ENCODE results near the gene WWC2.

Gene WWC2

GRCh38 chr4:183098723-183099536 lies at the start of gene WWC2:
Gene WWC2 (plus strand): TSS chr4:183099257. CDS start chr4:183099492, 235 bp downstream.
- intact Hi-C loops (cut with DNase I): no loop called here
- DNase-seq: peak; percentile 53 to 92 (median 81)

GRCh38 chr4:183053681-183054080 lies 45.4 kb upstream of the WWC2 start:
- intact Hi-C loops (cut with DNase I): no loop called here
- DNase-seq: no peak

GRCh38 chr4:183057255-183057654 lies 41.8 kb upstream of the WWC2 start:
- no peak for DNase-seq
- intact Hi-C loops (cut with DNase I): no loop called here

- DNase-seq: no peak
- intact Hi-C loops (cut with DNase I): no loop called here
These were observed 39.3 kb upstream of the WWC2 start for GRCh38 chr4:183059797-183060196.

GRCh38 chr4:183068502-183068901 lies 30.6 kb upstream of the WWC2 start:
- intact Hi-C loops (cut with DNase I): no loop called here
- DNase-seq: no peak

GRCh38 chr4:183071222-183071621 lies 27.8 kb upstream of the WWC2 start:
- intact Hi-C loops (cut with DNase I): loop anchor here (5.0 to 10.0 kb wide), 3 partner anchors 136 to 334 kb away; no protein-coding TSS in a partner anchor
- DNase-seq: no peak

- intact Hi-C loops (cut with DNase I): loop anchor here (5.0 to 10.0 kb wide), 3 partner anchors 137 to 333 kb away; no protein-coding TSS in a partner anchor
- DNase-seq: no peak
These were observed 26.9 kb upstream of the WWC2 start for GRCh38 chr4:183072176-183072575.

GRCh38 chr4:183073838-183074145 lies 25.3 kb upstream of the WWC2 start:
- intact Hi-C loops (cut with DNase I): loop anchor here (5.0 to 10.0 kb wide), 3 partner anchors 139 to 331 kb away; no protein-coding TSS in a partner anchor
- no peak for DNase-seq

GRCh38 chr4:183074288-183074990 lies 24.6 kb upstream of the WWC2 start:
- no peak for DNase-seq
- intact Hi-C loops (cut with DNase I): loop anchor here (5.0 to 10.0 kb wide), 3 partner anchors 140 to 330 kb away; no protein-coding TSS in a partner anchor

- no peak for DNase-seq
- intact Hi-C loops (cut with DNase I): loop anchor here (10.0 kb wide), 2 partner anchors 144 to 326 kb away; no protein-coding TSS in a partner anchor
These were observed 20.4 kb upstream of the WWC2 start for GRCh38 chr4:183078634-183079033.

- no peak for DNase-seq
- intact Hi-C loops (cut with DNase I): no loop called here
These were observed 18.5 kb upstream of the WWC2 start for GRCh38 chr4:183080372-183081115.

- no peak for DNase-seq
- intact Hi-C loops (cut with DNase I): no loop called here
These were observed 18.0 kb upstream of the WWC2 start for GRCh38 chr4:183081116-183081469.

GRCh38 chr4:183082053-183082452 lies 17.0 kb upstream of the WWC2 start:
- DNase-seq: no peak
- intact Hi-C loops (cut with DNase I): no loop called here

GRCh38 chr4:183094393-183095198 lies 4.5 kb upstream of the WWC2 start:
- no peak for DNase-seq
- intact Hi-C loops (cut with DNase I): no loop called here

- no peak for DNase-seq
- intact Hi-C loops (cut with DNase I): no loop called here
These were observed 3.9 kb upstream of the WWC2 start for GRCh38 chr4:183095199-183095512.

- intact Hi-C loops (cut with DNase I): no loop called here
These were observed 2.6 kb upstream of the WWC2 start for GRCh38 chr4:183096276-183096965.

GRCh38 chr4:183097231-183098018 lies 1.6 kb upstream of the WWC2 start:
- DNase-seq: peak in 11 of 42 donors; percentile 0 to 49 (median 16)
- intact Hi-C loops (cut with DNase I): no loop called here

More at GRCh38 chr4:183096276-183096965, 2.6 kb upstream of the WWC2 start:
- DNase-seq: no peak

Measured in head of caudate nucleus (tissue), 42 donors.